ENCODE results near the gene SERPINB11. TPM values are rescaled to one million over a fixed set of nuclear protein-coding genes. Genes with fewer than 3 reads are reported as not detected.

SERPINB11 gene
- total RNA-seq, 2 donors from 2014 or later: not detected

- no peak overlapping the region for H3K27ac Mint-ChIP-seq
- no peaks in the 10 kb centered on the region for H3K4me1 Mint-ChIP-seq (ENCODE audit: low read depth)
- H3K27me3 Mint-ChIP-seq (ENCODE audit: low read depth): peaks cover 3% of the 10 kb centered on the region
- DNase-seq (no peak), ATAC-seq (replicated peaks in 1 of 2) (no peak)
- H3K9me3 Mint-ChIP-seq: peaks cover 3 to 10% of the 10 kb centered on the region in 2 donors
- H3K36me3 Mint-ChIP-seq (ENCODE audit: insufficient read depth in 2 of 2): no peaks in the 10 kb centered on the region
- no peak overlapping the region for H3K4me3 Mint-ChIP-seq
Measured at GRCh38 chr18:63689064-63689463, 13.7 kb upstream of the SERPINB11 start.

- Mint-ChIP-seq H3K4me1 (ENCODE audit: low read depth) (no peaks in the 10 kb centered on the region), H3K9me3 (peaks cover 0 to 3% of the 10 kb centered on the region in 2 donors), H3K27me3 (ENCODE audit: low read depth) (no peaks in the 10 kb centered on the region), H3K4me3 (no peak overlapping the region), H3K27ac (no peak overlapping the region), H3K36me3 (ENCODE audit: insufficient read depth in 2 of 2) (no peaks in the 10 kb centered on the region)
- ATAC-seq (replicated peaks in 1 of 2): no peak
- DNase-seq: no peak
Measured at GRCh38 chr18:63697097-63697660, 5.6 kb upstream of the SERPINB11 start.

- no peaks in the 10 kb centered on the region for H3K27me3 Mint-ChIP-seq (ENCODE audit: low read depth)
- H3K36me3 Mint-ChIP-seq (ENCODE audit: insufficient read depth in 2 of 2): no peaks in the 10 kb centered on the region
- H3K4me3 Mint-ChIP-seq: no peak overlapping the region
- no peaks in the 10 kb centered on the region for H3K4me1 Mint-ChIP-seq (ENCODE audit: low read depth)
- no peak for ATAC-seq (replicated peaks in 1 of 2)
- DNase-seq: no peak
- H3K27ac Mint-ChIP-seq: no peak overlapping the region
- peaks cover 0 to 2% of the 10 kb centered on the region in 2 donors for H3K9me3 Mint-ChIP-seq
Measured at GRCh38 chr18:63700501-63700900, 2.3 kb upstream of the SERPINB11 start.

GRCh38 chr18:63701952-63702351 is 808 bp upstream of the SERPINB11 start:
- ATAC-seq (replicated peaks in 1 of 2): no peak
- no peak overlapping the region for H3K4me3 Mint-ChIP-seq
- H3K27ac Mint-ChIP-seq: no peak overlapping the region
- no peaks in the 10 kb centered on the region for H3K27me3 Mint-ChIP-seq (ENCODE audit: low read depth)
- no peak for DNase-seq
- no peaks in the 10 kb centered on the region for H3K36me3 Mint-ChIP-seq (ENCODE audit: insufficient read depth in 2 of 2)
- H3K9me3 Mint-ChIP-seq: peaks cover 0 to 2% of the 10 kb centered on the region in 2 donors
- no peaks in the 10 kb centered on the region for H3K4me1 Mint-ChIP-seq (ENCODE audit: low read depth)

GRCh38 chr18:63705401-63705800 is 2.6 kb downstream of the SERPINB11 start:
- no peaks in the 10 kb centered on the region for H3K36me3 Mint-ChIP-seq (ENCODE audit: insufficient read depth in 2 of 2)
- no peaks in the 10 kb centered on the region for H3K4me1 Mint-ChIP-seq (ENCODE audit: low read depth)
- ATAC-seq (replicated peaks in 1 of 2) (no peak), DNase-seq (no peak)
- no peaks in the 10 kb centered on the region for H3K9me3 Mint-ChIP-seq
- H3K27me3 Mint-ChIP-seq (ENCODE audit: low read depth): no peaks in the 10 kb centered on the region
- no peak overlapping the region for H3K27ac Mint-ChIP-seq
- no peak overlapping the region for H3K4me3 Mint-ChIP-seq

GRCh38 chr18:63707816-63708215 is 5.1 kb downstream of the SERPINB11 start:
- Mint-ChIP-seq H3K4me3 (no peak overlapping the region), H3K36me3 (ENCODE audit: insufficient read depth in 2 of 2) (no peaks in the 10 kb centered on the region), H3K27me3 (ENCODE audit: low read depth) (no peaks in the 10 kb centered on the region), H3K9me3 (peaks cover 0 to 2% of the 10 kb centered on the region in 2 donors), H3K27ac (no peak overlapping the region), H3K4me1 (ENCODE audit: low read depth) (no peaks in the 10 kb centered on the region)
- ATAC-seq (replicated peaks in 1 of 2) (no peak), DNase-seq (no peak)

- no peak overlapping the region for H3K27ac Mint-ChIP-seq
- no peaks in the 10 kb centered on the region for H3K36me3 Mint-ChIP-seq (ENCODE audit: insufficient read depth in 2 of 2)
- no peaks in the 10 kb centered on the region for H3K4me1 Mint-ChIP-seq (ENCODE audit: low read depth)
- no peak for ATAC-seq (replicated peaks in 1 of 2)
- H3K27me3 Mint-ChIP-seq (ENCODE audit: low read depth): no peaks in the 10 kb centered on the region
- DNase-seq: no peak
- H3K4me3 Mint-ChIP-seq: no peak overlapping the region
- H3K9me3 Mint-ChIP-seq: peaks cover 0 to 4% of the 10 kb centered on the region in 2 donors
Measured at GRCh38 chr18:63708650-63709049, 5.9 kb downstream of the SERPINB11 start.

- Mint-ChIP-seq H3K4me3 (no peak overlapping the region), H3K4me1 (ENCODE audit: low read depth) (no peaks in the 10 kb centered on the region), H3K27me3 (ENCODE audit: low read depth) (no peaks in the 10 kb centered on the region), H3K36me3 (ENCODE audit: insufficient read depth in 2 of 2) (no peaks in the 10 kb centered on the region), H3K27ac (no peak overlapping the region), H3K9me3 (no peaks in the 10 kb centered on the region)
- ATAC-seq (replicated peaks in 1 of 2) (no peak), DNase-seq (no peak)
Measured at GRCh38 chr18:63725682-63726480, 23.1 kb downstream of the SERPINB11 start.

- Mint-ChIP-seq H3K27me3 (ENCODE audit: low read depth) (no peaks in the 10 kb centered on the region), H3K9me3 (peaks cover 0 to 5% of the 10 kb centered on the region in 2 donors), H3K4me3 (no peak overlapping the region), H3K36me3 (ENCODE audit: insufficient read depth in 2 of 2) (no peaks in the 10 kb centered on the region), H3K27ac (no peak overlapping the region), H3K4me1 (ENCODE audit: low read depth) (no peaks in the 10 kb centered on the region)
- DNase-seq (no peak), ATAC-seq (replicated peaks in 1 of 2) (no peak)
Measured at GRCh38 chr18:63730773-63731172, 28.0 kb downstream of the SERPINB11 start.

GRCh38 chr18:63731215-63731614 is 28.5 kb downstream of the SERPINB11 start:
- no peaks in the 10 kb centered on the region for H3K4me1 Mint-ChIP-seq (ENCODE audit: low read depth)

GRCh38 chr18:63736876-63737275 is 34.1 kb downstream of the SERPINB11 start:
- H3K9me3 Mint-ChIP-seq: peaks cover 0 to 5% of the 10 kb centered on the region in 2 donors
- no peaks in the 10 kb centered on the region for H3K36me3 Mint-ChIP-seq (ENCODE audit: insufficient read depth in 2 of 2)

More at GRCh38 chr18:63731215-63731614, 28.5 kb downstream of the SERPINB11 start:
- Mint-ChIP-seq H3K27ac (no peak overlapping the region), H3K36me3 (ENCODE audit: insufficient read depth in 2 of 2) (no peaks in the 10 kb centered on the region), H3K9me3 (peaks cover 0 to 5% of the 10 kb centered on the region in 2 donors), H3K4me3 (no peak overlapping the region), H3K27me3 (ENCODE audit: low read depth) (no peaks in the 10 kb centered on the region)
- ATAC-seq (replicated peaks in 1 of 2): no peak
- no peak for DNase-seq

GRCh38 chr18:63741769-63742168 is 39.0 kb downstream of the SERPINB11 start:
- DNase-seq: no peak
- Mint-ChIP-seq H3K27me3 (ENCODE audit: low read depth) (no peaks in the 10 kb centered on the region), H3K27ac (no peak overlapping the region), H3K36me3 (ENCODE audit: insufficient read depth in 2 of 2) (no peaks in the 10 kb centered on the region), H3K4me3 (no peak overlapping the region), H3K4me1 (ENCODE audit: low read depth) (no peaks in the 10 kb centered on the region), H3K9me3 (peaks cover under 1 to 3% of the 10 kb centered on the region in 2 donors)
- ATAC-seq (replicated peaks in 1 of 2): no peak

More at GRCh38 chr18:63736876-63737275, 34.1 kb downstream of the SERPINB11 start:
- no peak for DNase-seq
- Mint-ChIP-seq H3K4me3 (no peak overlapping the region), H3K4me1 (ENCODE audit: low read depth) (no peaks in the 10 kb centered on the region), H3K27ac (no peak overlapping the region), H3K27me3 (ENCODE audit: low read depth) (no peaks in the 10 kb centered on the region)
- ATAC-seq (replicated peaks in 1 of 2): no peak

- no peak for DNase-seq
- Mint-ChIP-seq H3K4me1 (ENCODE audit: low read depth) (no peaks in the 10 kb centered on the region), H3K9me3 (peaks cover 0 to 5% of the 10 kb centered on the region in 2 donors), H3K36me3 (ENCODE audit: insufficient read depth in 2 of 2) (no peaks in the 10 kb centered on the region), H3K4me3 (no peak overlapping the region), H3K27me3 (ENCODE audit: low read depth) (no peaks in the 10 kb centered on the region), H3K27ac (no peak overlapping the region)
- ATAC-seq (replicated peaks in 1 of 2): no peak
Measured at GRCh38 chr18:63747006-63747405, 44.2 kb downstream of the SERPINB11 start.

Measured in activated T-cell treated with anti-CD3 and anti-CD28 coated beads, Interleukin-2, amount 50 U/mL, for 72 hours (primary cell).